GM12872 (cell line): Measurements from ENCODE around the gene TBX2.

Experiments used
- CTCF ChIP-seq: IDR thresholded peaks from 3 replicates; pipeline ENCODE4 v1.5.1; 2011; ENCODE audit warnings: low read depth, mild to moderate bottlenecking, low read length, moderate library complexity; ENCODE audit not compliant: insufficient read depth

TBX2 gene

GRCh38 chr17:61399131-61400065 lies at the start of gene TBX2:
Gene TBX2, plus strand, starts transcription at chr17:61399843. Its CDS starts 334 bp downstream, at chr17:61400177.
- TF ChIP-seq CTCF: no peak

- no peak for TF ChIP-seq CTCF
These were observed 47.8 kb upstream of the TBX2 start for GRCh38 chr17:61351745-61352407.

GRCh38 chr17:61352408-61352770 lies 47.3 kb upstream of the TBX2 start:
- TF ChIP-seq CTCF: no peak

GRCh38 chr17:61352781-61353491 lies 46.7 kb upstream of the TBX2 start:
- no peak for TF ChIP-seq CTCF

GRCh38 chr17:61353615-61354014 lies 46.0 kb upstream of the TBX2 start:
- TF ChIP-seq CTCF: no peak

GRCh38 chr17:61354895-61355874 lies 44.5 kb upstream of the TBX2 start:
- no peak for TF ChIP-seq CTCF
